Left lobe of liver (tissue), 2 donors: ENCODE measurements around the gene DARS1. TPM values are rescaled to one million over a fixed set of nuclear protein-coding genes. Genes with fewer than 3 reads are reported as not detected.

ENCODE experiments used
- ATAC-seq: fragments of 200-7000 bp; cut with Tn5 transposase; one replicate; pipeline ENCODE4 v1.9.1; 2020; ENCODE audit warnings: mild to moderate bottlenecking, moderate library complexity
- DNase-seq: peaks from one replicate; pipeline ENCODE4 v3.0.0-alpha.2; 2020; ENCODE audit warnings: low spot score
- total RNA-seq: library from RNA; stranded (reverse); gene quantifications from one replicate; pipeline ENCODE4 v1.2.1, GENCODE V29; 2021
- donor health status: DM: no; HTN: no; CAD: no; lungs with moderate emphysema.
- donor health status: DM: no; HTN: yes; CAD: no.

Gene DARS1
- total RNA-seq, 1 donor from 2014 or later, result 19.9 TPM

- DNase-seq, result no peak
- no peak for ATAC-seq
Observed at GRCh38 chr2:135948642-135949355, 36.6 kb downstream of the DARS1 start.

- ATAC-seq (no peak), DNase-seq (no peak)
Observed at GRCh38 chr2:135948141-135948540, 37.3 kb downstream of the DARS1 start.

GRCh38 chr2:135947483-135947882 lies 37.9 kb downstream of the DARS1 start:
- DNase-seq (no peak), ATAC-seq (no peak)

GRCh38 chr2:135945526-135945925 lies 39.9 kb downstream of the DARS1 start:
- DNase-seq (no peak), ATAC-seq (no peak)

- DNase-seq, result no peak
- ATAC-seq, result no peak
Observed at GRCh38 chr2:135944625-135945024, 40.8 kb downstream of the DARS1 start.

- DNase-seq (no peak), ATAC-seq (no peak)
Observed at GRCh38 chr2:135942936-135943688, 42.3 kb downstream of the DARS1 start.

- ATAC-seq (no peak), DNase-seq (no peak)
Observed at GRCh38 chr2:135936524-135936923, 48.9 kb downstream of the DARS1 start.

- ATAC-seq (peak; percentile 23), DNase-seq (no peak)
Observed at GRCh38 chr2:135935914-135936313, 49.5 kb downstream of the DARS1 start.

- no peak for DNase-seq
- no peak for ATAC-seq
Observed at GRCh38 chr2:135931776-135932443, 53.5 kb downstream of the DARS1 start.

- DNase-seq (no peak), ATAC-seq (no peak)
Observed at GRCh38 chr2:135926605-135927004, 58.8 kb downstream of the DARS1 start.

GRCh38 chr2:135925571-135925970 lies 59.9 kb downstream of the DARS1 start:
- no peak for ATAC-seq
- no peak for DNase-seq

GRCh38 chr2:135916207-135916606 lies 69.2 kb downstream of the DARS1 start:
- DNase-seq, result no peak

GRCh38 chr2:135914485-135914884 lies 70.9 kb downstream of the DARS1 start:
- DNase-seq (no peak), ATAC-seq (no peak)

More at GRCh38 chr2:135916207-135916606, 69.2 kb downstream of the DARS1 start:
- ATAC-seq, result peak; percentile 58

GRCh38 chr2:135913727-135914365 lies 71.6 kb downstream of the DARS1 start:
- peak; percentile 68 for ATAC-seq
- DNase-seq, result no peak

GRCh38 chr2:135909976-135910375 lies 75.5 kb downstream of the DARS1 start:
- DNase-seq (no peak), ATAC-seq (no peak)

GRCh38 chr2:135905679-135906078 lies 79.7 kb downstream of the DARS1 start:
- no peak for DNase-seq
- ATAC-seq, result no peak

GRCh38 chr2:135904341-135904989 lies 81.0 kb downstream of the DARS1 start:
- no peak for DNase-seq
- no peak for ATAC-seq

- no peak for DNase-seq
- no peak for ATAC-seq
Observed at GRCh38 chr2:135903650-135904049, 81.8 kb downstream of the DARS1 start.

GRCh38 chr2:135899567-135899966 lies 85.9 kb downstream of the DARS1 start:
- DNase-seq (no peak), ATAC-seq (no peak)

- no peak for ATAC-seq
- DNase-seq, result no peak
Observed at GRCh38 chr2:135898234-135898786, 87.1 kb downstream of the DARS1 start.
